Fibroblast of lung (primary cell): Measurements from ENCODE around the gene MPRIP. TPM values are rescaled to one million over a fixed set of nuclear protein-coding genes. Genes with fewer than 3 reads are reported as not detected.

Experiments used
- DNase-seq, 2 donors: peaks; one replicate each; pipeline versions ENCODE4 v3.0.0 to v3.0.0-alpha.2; 2010; ENCODE audit warnings: low read depth in 2 of 2
- H2AFZ ChIP-seq: 2 replicates; pipeline ENCODE4 v1.5.1; 2012; ENCODE audit warnings: low read length, control low read depth, inconsistent platforms
- H3K27ac ChIP-seq: 2 replicates; pipeline ENCODE4 v1.5.1; 2011; ENCODE audit warnings: low read length, control low read depth; ENCODE audit not compliant: insufficient read depth
- H3K27me3 ChIP-seq: 2 replicates; pipeline ENCODE4 v1.5.1; 2011; ENCODE audit warnings: mild to moderate bottlenecking, low read length; ENCODE audit not compliant: control insufficient read depth, insufficient read depth
- H3K36me3 ChIP-seq: 2 replicates; pipeline ENCODE4 v1.5.1; 2011; ENCODE audit warnings: low read length; ENCODE audit not compliant: control insufficient read depth, insufficient read depth
- H3K4me1 ChIP-seq: 2 replicates; pipeline ENCODE4 v1.5.1; 2011; ENCODE audit warnings: low read length; ENCODE audit not compliant: control insufficient read depth, insufficient read depth; ENCODE audit errors: extremely low read depth
- H3K4me2 ChIP-seq: 2 replicates; pipeline ENCODE4 v1.5.1; 2011; ENCODE audit warnings: low read length, control low read depth; ENCODE audit not compliant: insufficient read depth; ENCODE audit errors: extremely low read depth
- H3K4me3 ChIP-seq, 4 experiments: fragments of 200-600 bp in 1 of 4; sonication (generic) in 1 of 4; replicated peaks in 1 of 4; 2 replicates each; pipeline ENCODE4 v1.5.1; 2011 to 2016; ENCODE audit warnings: low read length in 4 of 4, low read depth in 3 of 4, mild to moderate bottlenecking in 3 of 4, control low read depth in 2 of 4, inconsistent platforms in 1 of 4, mixed read lengths in 1 of 4; ENCODE audit not compliant: insufficient read depth in 1 of 4; ENCODE audit errors: control extremely low read depth in 1 of 4
- H3K79me2 ChIP-seq: 2 replicates; pipeline ENCODE4 v1.5.1; 2012; ENCODE audit warnings: mild to moderate bottlenecking, low read length, inconsistent platforms; ENCODE audit not compliant: control insufficient read depth, insufficient read depth
- H3K9ac ChIP-seq: 2 replicates; pipeline ENCODE4 v1.5.1; 2011; ENCODE audit warnings: mild to moderate bottlenecking, low read length, control low read depth; ENCODE audit not compliant: insufficient read depth
- H3K9me3 ChIP-seq: 2 replicates; pipeline ENCODE4 v1.5.1; 2012; ENCODE audit warnings: low read depth, low read length; ENCODE audit not compliant: control insufficient read depth, insufficient read depth
- H4K20me1 ChIP-seq: 2 replicates; pipeline ENCODE4 v1.5.1; 2011; ENCODE audit warnings: low read length; ENCODE audit not compliant: control insufficient read depth, insufficient read depth; ENCODE audit errors: extremely low read depth
- CTCF ChIP-seq, 2 donors: IDR thresholded peaks in 1 of 2; conservative IDR thresholded peaks in 1 of 2; 1 replicate in 1 of 2; 2 replicates in 1 of 2; pipeline ENCODE4 v1.5.1; 2011 to 2012; ENCODE audit warnings: low read length in 2 of 2, control low read depth in 1 of 2, inconsistent platforms in 1 of 2, low read depth in 1 of 2, mild to moderate bottlenecking in 1 of 2
- EZH2 ChIP-seq: IDR thresholded peaks from 2 replicates; pipeline ENCODE4 v1.5.1; 2012; ENCODE audit warnings: low read length, control low read depth, mild to moderate bottlenecking; ENCODE audit errors: missing control alignments
- polyA plus RNA-seq, 2 donors: library from polyadenylated mRNA; depleted of rRNA in 1 of 2; stranded (reverse) in 1 of 2; unstranded in 1 of 2; fragments of >200 nt; gene quantifications; 2 replicates each; pipeline ENCODE4 v1.2.1, GENCODE V29; 2011 to 2012; ENCODE audit warnings: missing spikeins in 1 of 2
- total RNA-seq: library from RNA; depleted of rRNA; stranded (reverse); fragments of >200 nt; gene quantifications from 2 replicates; pipeline ENCODE4 v1.2.1, GENCODE V29; 2014

The MPRIP gene
- total and polyA plus RNA-seq, 2 donors (not counting 1 experiment from before 2014, with no cell fraction given), result 104 to 124 TPM

DNA sequence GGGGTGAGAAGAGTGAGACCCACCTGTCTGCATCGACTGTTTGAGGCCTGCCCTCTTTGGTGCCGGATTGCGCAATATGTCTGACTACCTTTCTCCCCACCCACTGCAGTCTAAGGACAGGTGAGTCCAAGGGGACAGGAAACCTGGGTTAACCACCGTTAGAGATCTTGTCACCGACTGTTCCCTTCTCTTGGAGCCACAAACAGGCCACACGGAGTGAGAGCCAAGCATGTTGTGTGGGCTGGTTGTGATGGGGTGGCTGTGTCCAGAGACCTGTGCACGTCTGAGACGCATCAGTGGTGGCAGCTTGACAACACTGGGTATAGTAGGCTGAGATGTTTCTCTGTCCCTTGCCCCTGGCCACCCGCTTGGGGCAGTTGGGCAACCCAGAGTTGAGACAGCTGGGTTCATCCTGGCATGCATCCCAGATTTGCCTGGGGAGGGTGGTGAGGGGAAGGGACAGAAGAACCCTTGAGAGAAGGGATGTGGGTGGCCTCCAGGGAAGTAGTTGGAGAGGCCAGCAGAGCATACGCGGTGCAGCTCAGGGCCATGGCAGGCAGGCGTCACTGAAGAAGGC lies 21.4 kb downstream of the MPRIP start:
- Histone ChIP-seq H3K4me3 (no peak overlapping the region), H3K9me3 (no peaks in the 10 kb centered on the region), H3K27ac (no peak overlapping the region), H3K4me1 (peaks cover 14% of the 10 kb centered on the region), H3K27me3 (no peaks in the 10 kb centered on the region), H2AFZ (no peak overlapping the region), H3K4me2 (no peak overlapping the region), H3K36me3 (peaks cover 4% of the 10 kb centered on the region), H4K20me1 (peaks cover 2% of the 10 kb centered on the region), H3K79me2 (peaks cover 93% of the 10 kb centered on the region), H3K9ac (no peak overlapping the region)
- TF ChIP-seq EZH2, result no peak
- TF ChIP-seq CTCF (conservative IDR thresholded peaks at IDR 0.05 in 1 of 2, IDR thresholded peaks at IDR 0.05 in 1 of 2; ENCODE audit: low read depth in 1 of 2, low read length in 2 of 2), result no peak
- DNase-seq, result peak in 1 of 2 donors; percentile 43

DNA sequence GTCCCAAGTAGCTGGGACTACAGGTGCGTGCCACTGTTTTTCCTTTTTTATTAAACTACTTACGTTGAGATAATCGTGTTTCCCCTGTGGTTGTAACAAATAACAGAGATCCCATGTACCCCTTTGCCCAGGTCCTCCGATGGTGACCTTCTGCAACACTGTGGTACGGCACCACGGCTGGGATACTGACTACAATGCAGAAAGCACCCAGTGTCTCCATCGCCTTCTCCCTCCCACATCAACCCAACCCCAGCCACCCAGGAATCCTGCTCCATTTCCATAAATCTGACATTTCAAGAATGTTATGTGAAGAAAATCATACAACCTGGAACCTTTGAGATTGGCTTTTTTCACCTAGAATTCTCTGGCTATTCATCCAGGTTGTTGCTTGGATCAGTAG lies 22.1 kb downstream of the MPRIP start:
- DNase-seq, result no peak
- H3K27ac ChIP-seq, result no peak overlapping the region
- H3K79me2 ChIP-seq, result peaks cover 94% of the 10 kb centered on the region
- peaks cover 14% of the 10 kb centered on the region for H3K4me1 ChIP-seq
- TF ChIP-seq CTCF (conservative IDR thresholded peaks at IDR 0.05 in 1 of 2, IDR thresholded peaks at IDR 0.05 in 1 of 2; ENCODE audit: low read depth in 1 of 2, low read length in 2 of 2), result no peak
- no peak for TF ChIP-seq EZH2
- no peaks in the 10 kb centered on the region for H3K9me3 ChIP-seq
- H3K4me2 ChIP-seq, result no peak overlapping the region
- H2AFZ ChIP-seq, result no peak overlapping the region
- H3K36me3 ChIP-seq, result peaks cover 4% of the 10 kb centered on the region
- no peak overlapping the region for H3K9ac ChIP-seq
- peaks cover 2% of the 10 kb centered on the region for H4K20me1 ChIP-seq
- no peaks in the 10 kb centered on the region for H3K27me3 ChIP-seq
- H3K4me3 ChIP-seq, result no peak overlapping the region

DNA sequence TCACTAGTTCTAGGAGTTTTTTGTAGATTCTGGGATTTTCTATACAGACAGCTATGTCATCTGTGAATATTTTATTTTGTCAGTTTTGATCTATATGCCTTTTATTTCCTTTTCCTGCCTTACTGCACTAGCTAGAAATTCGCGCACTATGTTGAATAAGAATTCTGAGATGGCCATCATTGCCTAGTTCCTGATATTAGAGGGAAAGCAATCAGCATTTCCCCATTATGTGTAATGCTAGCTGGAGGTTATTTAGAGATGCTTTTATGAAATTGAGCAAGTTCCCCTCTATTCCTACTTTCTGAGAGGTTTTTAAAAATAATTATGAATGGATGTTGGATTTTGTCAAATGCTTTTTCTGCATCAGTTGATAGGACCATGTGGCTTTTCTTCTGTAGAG lies 23.8 kb downstream of the MPRIP start:
- no peak overlapping the region for H2AFZ ChIP-seq
- H3K4me1 ChIP-seq, result peaks cover 14% of the 10 kb centered on the region
- H3K4me3 ChIP-seq, result no peak overlapping the region
- H3K4me2 ChIP-seq, result no peak overlapping the region
- DNase-seq, result no peak
- peaks cover 93% of the 10 kb centered on the region for H3K79me2 ChIP-seq
- no peaks in the 10 kb centered on the region for H3K27me3 ChIP-seq
- no peak overlapping the region for H3K9ac ChIP-seq
- H3K9me3 ChIP-seq, result no peaks in the 10 kb centered on the region
- no peak overlapping the region for H3K27ac ChIP-seq
- H3K36me3 ChIP-seq, result peaks cover 2% of the 10 kb centered on the region
- peaks cover 2% of the 10 kb centered on the region for H4K20me1 ChIP-seq
- TF ChIP-seq EZH2, result no peak
- TF ChIP-seq CTCF (conservative IDR thresholded peaks at IDR 0.05 in 1 of 2, IDR thresholded peaks at IDR 0.05 in 1 of 2; ENCODE audit: low read depth in 1 of 2, low read length in 2 of 2), result no peak
